IPS-18a (cell line): ENCODE measurements around the gene DDAH1.

Source experiments
- H3K27ac ChIP-seq: one replicate; pipeline ENCODE4 v1.5.1; 2013; ENCODE audit warnings: low read length
- H3K27me3 ChIP-seq: one replicate; pipeline ENCODE4 v1.6.1; 2013; ENCODE audit warnings: mild to moderate bottlenecking, low read length; ENCODE audit not compliant: control insufficient read depth, insufficient read depth
- H3K36me3 ChIP-seq: one replicate; pipeline ENCODE4 v1.6.1; 2013; ENCODE audit warnings: low read depth, low read length; ENCODE audit not compliant: control insufficient read depth
- H3K4me1 ChIP-seq: one replicate; pipeline ENCODE4 v1.6.1; 2013; ENCODE audit warnings: low read depth, low read length; ENCODE audit not compliant: control insufficient read depth
- H3K4me3 ChIP-seq: one replicate; pipeline ENCODE4 v1.5.1; 2013; ENCODE audit warnings: low read length
- H3K9ac ChIP-seq: one replicate; pipeline ENCODE4 v1.6.1; 2013; ENCODE audit warnings: mild to moderate bottlenecking, low read length, moderate library complexity
- H3K9me3 ChIP-seq: one replicate; pipeline ENCODE4 v1.6.1; 2013; ENCODE audit warnings: low read depth, low read length; ENCODE audit not compliant: control insufficient read depth

DDAH1 gene

GRCh38 chr1:85406887-85407533 is 57.9 kb downstream of the DDAH1 start:
- Histone ChIP-seq H3K27me3 (no peaks in the 10 kb centered on the region), H3K4me1 (peaks cover 17% of the 10 kb centered on the region), H3K9me3 (no peaks in the 10 kb centered on the region), H3K9ac (no peak overlapping the region), H3K27ac (no peak overlapping the region), H3K4me3 (no peak overlapping the region), H3K36me3 (no peaks in the 10 kb centered on the region)

GRCh38 chr1:85406081-85406480 is 58.9 kb downstream of the DDAH1 start:
- no peaks in the 10 kb centered on the region for H3K27me3 ChIP-seq
- peaks cover 8% of the 10 kb centered on the region for H3K4me1 ChIP-seq
- H3K4me3 ChIP-seq = no peak overlapping the region
- no peak overlapping the region for H3K9ac ChIP-seq
- H3K9me3 ChIP-seq = no peaks in the 10 kb centered on the region
- no peak overlapping the region for H3K27ac ChIP-seq
- H3K36me3 ChIP-seq = no peaks in the 10 kb centered on the region

- Histone ChIP-seq H3K27ac (no peak overlapping the region), H3K9me3 (no peaks in the 10 kb centered on the region), H3K4me3 (no peak overlapping the region), H3K36me3 (no peaks in the 10 kb centered on the region), H3K4me1 (peaks cover 4% of the 10 kb centered on the region), H3K27me3 (no peaks in the 10 kb centered on the region), H3K9ac (no peak overlapping the region)
Observed at GRCh38 chr1:85404408-85404807, 60.6 kb downstream of the DDAH1 start.

- peaks cover 25% of the 10 kb centered on the region for H3K4me1 ChIP-seq
- no peaks in the 10 kb centered on the region for H3K27me3 ChIP-seq
- H3K4me3 ChIP-seq = no peak overlapping the region
- no peak overlapping the region for H3K27ac ChIP-seq
- no peaks in the 10 kb centered on the region for H3K36me3 ChIP-seq
- H3K9me3 ChIP-seq = no peaks in the 10 kb centered on the region
- H3K9ac ChIP-seq = no peak overlapping the region
Observed at GRCh38 chr1:85398391-85399064, 66.4 kb downstream of the DDAH1 start.

GRCh38 chr1:85397490-85398032 is 67.4 kb downstream of the DDAH1 start:
- Histone ChIP-seq H3K36me3 (no peaks in the 10 kb centered on the region), H3K9me3 (no peaks in the 10 kb centered on the region), H3K9ac (no peak overlapping the region), H3K27me3 (no peaks in the 10 kb centered on the region), H3K4me1 (peaks cover 33% of the 10 kb centered on the region), H3K27ac (no peak overlapping the region), H3K4me3 (no peak overlapping the region)

- no peaks in the 10 kb centered on the region for H3K36me3 ChIP-seq
- H3K27ac ChIP-seq = no peak overlapping the region
- no peak overlapping the region for H3K4me3 ChIP-seq
- H3K9ac ChIP-seq = no peak overlapping the region
- no peaks in the 10 kb centered on the region for H3K27me3 ChIP-seq
- H3K9me3 ChIP-seq = no peaks in the 10 kb centered on the region
- peaks cover 33% of the 10 kb centered on the region for H3K4me1 ChIP-seq
Observed at GRCh38 chr1:85396194-85396593, 68.8 kb downstream of the DDAH1 start.

- Histone ChIP-seq H3K4me3 (peak overlapping the region; percentile 25), H3K36me3 (no peaks in the 10 kb centered on the region), H3K4me1 (peaks cover 33% of the 10 kb centered on the region), H3K27me3 (no peaks in the 10 kb centered on the region), H3K27ac (no peak overlapping the region), H3K9me3 (no peaks in the 10 kb centered on the region), H3K9ac (no peak overlapping the region)
Observed at GRCh38 chr1:85394130-85394529, 70.8 kb downstream of the DDAH1 start.

GRCh38 chr1:85393490-85393889 is 71.5 kb downstream of the DDAH1 start:
- Histone ChIP-seq H3K27ac (no peak overlapping the region), H3K4me1 (peaks cover 33% of the 10 kb centered on the region), H3K36me3 (no peaks in the 10 kb centered on the region), H3K9ac (no peak overlapping the region), H3K4me3 (peak overlapping the region; percentile 25), H3K9me3 (no peaks in the 10 kb centered on the region), H3K27me3 (no peaks in the 10 kb centered on the region)

GRCh38 chr1:85388416-85388815 is 76.5 kb downstream of the DDAH1 start:
- Histone ChIP-seq H3K36me3 (no peaks in the 10 kb centered on the region), H3K4me1 (peaks cover 7% of the 10 kb centered on the region), H3K27me3 (no peaks in the 10 kb centered on the region), H3K4me3 (no peak overlapping the region), H3K9me3 (no peaks in the 10 kb centered on the region), H3K9ac (no peak overlapping the region), H3K27ac (no peak overlapping the region)

- Histone ChIP-seq H3K36me3 (no peaks in the 10 kb centered on the region), H3K4me1 (peaks cover 1% of the 10 kb centered on the region), H3K27me3 (no peaks in the 10 kb centered on the region), H3K9me3 (no peaks in the 10 kb centered on the region), H3K9ac (no peak overlapping the region), H3K27ac (no peak overlapping the region), H3K4me3 (no peak overlapping the region)
Observed at GRCh38 chr1:85387781-85388180, 77.2 kb downstream of the DDAH1 start.

- H3K27ac ChIP-seq = no peak overlapping the region
- no peak overlapping the region for H3K9ac ChIP-seq
- no peaks in the 10 kb centered on the region for H3K36me3 ChIP-seq
- H3K27me3 ChIP-seq = no peaks in the 10 kb centered on the region
- no peaks in the 10 kb centered on the region for H3K4me1 ChIP-seq
- no peaks in the 10 kb centered on the region for H3K9me3 ChIP-seq
- H3K4me3 ChIP-seq = no peak overlapping the region
Observed at GRCh38 chr1:85386068-85386722, 78.8 kb downstream of the DDAH1 start.
